GM18861 (cell line): ENCODE results near the gene VPS29.
"Not testable (repeated sequence)": the region's sequence is repeated elsewhere in the genome, so short reads cannot be mapped to it uniquely, and the experiment has no call there.

Source experiments
- ATAC-seq: cut with Tn5 transposase; IDR thresholded peaks from one replicate; pipeline ENCODE4 v1.9.1; 2021; ENCODE audit not compliant: unreplicated experiment

Gene VPS29

DNA sequence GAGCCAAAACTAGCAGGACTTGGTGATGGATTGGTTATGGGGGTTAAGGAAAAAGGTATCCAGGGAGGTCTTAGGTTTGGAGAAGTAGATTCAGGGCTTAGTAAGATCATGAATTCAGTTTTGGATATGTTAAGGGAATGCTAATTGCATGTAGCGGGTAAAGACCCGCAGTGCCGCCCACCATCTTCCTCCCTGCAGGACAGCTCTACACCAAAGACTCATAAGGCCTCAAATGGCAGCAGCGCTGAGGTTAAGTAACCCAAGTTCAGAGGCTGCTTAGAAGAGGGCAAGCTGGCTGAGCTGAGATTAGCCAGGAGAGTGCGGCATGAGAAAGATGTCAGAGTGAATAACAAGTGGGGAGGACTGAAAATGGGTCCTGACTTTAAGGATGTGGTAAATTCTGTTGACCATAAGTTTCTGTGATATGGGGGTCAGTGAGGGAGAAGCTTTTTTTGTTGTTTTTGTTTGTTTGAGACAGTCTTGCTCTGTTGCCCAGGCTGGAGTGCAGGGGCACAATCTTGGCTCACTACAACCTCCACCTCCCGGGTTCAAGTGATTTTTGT lies 26.4 kb upstream of the VPS29 start:
- no peak for ATAC-seq

DNA sequence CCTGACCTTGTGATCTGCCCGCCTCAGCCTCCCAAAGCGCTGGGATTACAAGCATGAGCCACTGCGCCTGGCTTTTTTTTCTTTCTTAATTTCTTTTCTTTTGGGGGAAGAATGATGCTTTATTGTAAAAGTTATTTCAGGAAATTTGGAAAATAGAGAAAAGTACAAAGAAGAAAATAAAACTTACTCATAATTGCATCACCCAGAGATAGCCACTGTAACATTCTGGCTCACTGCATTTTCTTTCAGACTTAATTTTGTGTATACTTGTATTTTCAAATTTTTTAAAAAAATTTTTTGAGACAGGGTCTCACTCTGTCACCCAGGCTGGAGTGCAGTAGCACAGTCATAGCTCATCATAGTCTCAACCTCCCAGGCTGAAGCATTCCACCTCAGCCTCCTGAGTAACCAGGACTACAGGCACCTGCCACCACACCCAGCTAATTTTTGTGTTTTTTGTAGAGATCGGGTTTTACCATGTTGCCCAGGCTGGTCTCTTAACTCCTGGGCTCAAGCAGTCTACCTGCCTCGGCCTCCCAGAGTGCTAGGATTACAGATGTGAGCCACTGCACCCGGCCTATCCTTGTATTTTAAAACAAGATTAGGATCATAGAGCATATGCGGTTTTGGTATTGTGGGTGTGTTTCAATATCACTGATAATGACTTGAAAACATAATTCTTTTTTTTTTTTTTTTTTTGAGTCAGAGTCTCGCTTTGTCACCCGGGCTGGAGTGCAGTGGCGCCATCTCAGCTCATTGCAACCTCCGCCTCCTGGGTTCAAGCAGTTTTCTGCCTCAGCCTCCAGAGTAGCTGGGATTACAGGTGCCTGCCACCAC lies 19.2 kb upstream of the VPS29 start:
- ATAC-seq: not testable (repeated sequence)

DNA sequence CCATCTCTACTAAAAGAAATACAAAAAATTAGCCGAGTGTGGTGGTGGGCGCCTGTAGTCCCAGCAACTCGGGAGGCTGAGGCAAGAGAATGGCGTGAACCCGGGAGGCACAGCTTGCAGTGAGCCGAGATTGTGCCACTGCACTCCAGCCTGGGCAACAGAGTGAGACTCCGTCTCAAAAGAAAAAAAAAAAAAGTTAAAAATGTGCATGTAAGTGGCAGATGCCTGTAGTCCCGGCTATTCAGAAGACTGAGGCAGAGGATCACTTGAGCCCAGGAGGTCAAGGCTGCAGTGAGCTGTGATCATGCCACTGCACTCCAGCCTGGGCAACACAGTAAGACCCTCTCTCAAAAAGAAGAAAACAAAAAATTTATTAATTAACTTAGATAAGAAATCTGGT lies 16.1 kb upstream of the VPS29 start:
- not testable (repeated sequence) for ATAC-seq

DNA sequence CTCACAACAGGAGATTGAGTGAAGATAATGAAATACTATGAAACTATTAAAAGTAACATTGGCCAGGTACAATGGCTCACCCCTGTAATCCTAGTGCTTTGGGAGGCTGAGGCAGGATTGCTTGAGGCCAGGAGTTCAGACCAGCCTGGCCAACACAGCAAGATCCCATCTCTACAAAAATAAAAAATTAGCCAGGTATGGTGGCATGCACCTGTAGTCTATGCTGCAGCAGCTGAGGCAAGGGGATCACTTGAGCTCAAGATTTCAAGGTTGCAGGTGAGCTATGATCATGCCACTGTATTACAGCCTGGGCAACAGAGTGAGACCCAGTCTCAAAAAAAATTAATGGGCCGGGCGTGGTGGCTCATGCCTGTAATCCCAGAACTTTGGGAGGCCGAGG lies 15.1 kb upstream of the VPS29 start:
- ATAC-seq: no peak

DNA sequence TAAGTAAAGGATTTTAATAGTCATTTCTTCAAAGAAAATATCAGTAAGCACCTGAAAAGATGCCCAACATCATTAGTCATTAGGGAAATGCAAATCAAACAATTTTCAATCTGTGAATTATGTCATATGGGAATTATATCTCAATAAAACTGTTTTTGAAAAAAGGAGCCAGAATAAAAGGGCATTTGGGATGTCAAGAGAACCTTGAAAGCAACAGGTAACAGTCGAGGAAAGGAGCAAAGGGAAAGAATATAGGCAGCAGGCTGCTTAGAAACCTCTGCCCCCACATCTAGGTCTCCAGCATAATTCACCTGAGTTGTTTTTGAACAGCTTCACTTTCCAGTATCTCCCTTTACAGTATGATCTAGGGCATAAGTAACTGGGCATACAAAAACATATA lies 12.5 kb upstream of the VPS29 start:
- ATAC-seq: no peak

DNA sequence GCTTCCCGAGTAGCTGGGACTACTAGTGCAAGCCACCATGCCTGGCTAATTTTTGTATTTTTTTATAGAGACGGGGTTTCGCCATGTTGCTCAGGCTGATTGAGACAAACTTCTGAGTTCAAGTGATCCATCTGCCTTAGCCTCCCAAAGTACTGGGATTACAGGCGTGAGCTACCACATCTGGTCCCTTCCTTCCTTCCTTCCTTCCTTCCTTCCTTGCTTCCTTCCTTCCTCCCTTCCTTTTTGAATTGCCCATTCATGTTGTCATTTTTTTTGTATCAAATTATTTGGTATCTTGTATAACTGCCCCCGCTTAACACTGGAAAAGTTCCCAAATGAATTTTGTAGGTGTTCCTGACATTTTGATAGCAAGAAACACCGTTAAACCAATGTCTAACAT lies 11.9 kb upstream of the VPS29 start:
- ATAC-seq: no peak

DNA sequence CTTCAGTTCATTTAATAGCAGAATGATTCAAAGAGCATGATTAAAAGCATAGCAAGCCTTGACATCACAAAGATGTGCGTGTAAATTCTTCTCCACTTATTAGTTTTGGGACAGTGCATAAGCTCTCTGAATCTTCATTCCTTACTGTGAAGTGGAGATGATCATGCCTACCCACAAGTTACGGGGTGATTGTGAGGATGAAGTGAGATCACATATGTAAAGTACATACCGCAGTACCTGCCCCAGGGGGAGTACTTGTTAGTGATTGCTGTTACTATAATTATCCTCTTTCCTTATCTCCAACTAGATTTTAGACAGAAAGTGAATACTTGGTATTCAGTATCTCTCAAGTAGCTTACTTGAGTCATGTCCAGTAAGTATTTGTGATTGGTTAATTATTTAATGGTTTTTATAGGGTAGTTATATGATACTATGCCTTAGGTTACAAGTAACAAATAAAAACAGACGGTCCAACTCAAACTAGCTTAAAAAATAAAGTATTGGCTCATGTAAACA lies 6.2 kb upstream of the VPS29 start:
- no peak for ATAC-seq

DNA sequence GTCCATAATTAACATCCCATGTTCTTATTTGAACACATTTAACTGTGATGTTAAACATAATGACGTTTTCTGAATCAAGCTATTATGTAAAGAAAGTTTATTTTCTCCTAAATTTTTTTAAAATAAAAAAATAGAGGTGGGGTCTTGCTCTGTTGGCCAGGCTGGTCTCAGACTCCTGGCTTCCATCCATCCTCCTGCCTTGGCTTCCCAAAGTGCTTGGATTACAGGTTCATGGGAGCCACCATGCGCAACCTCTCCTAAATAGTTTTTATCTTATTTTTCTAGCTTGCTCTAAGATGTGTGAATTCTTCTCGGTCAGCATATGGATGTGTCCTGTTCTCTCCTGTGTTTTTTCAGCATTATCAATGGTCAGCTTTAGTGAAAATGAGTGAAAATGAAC lies 3.4 kb upstream of the VPS29 start:
- no peak for ATAC-seq

DNA sequence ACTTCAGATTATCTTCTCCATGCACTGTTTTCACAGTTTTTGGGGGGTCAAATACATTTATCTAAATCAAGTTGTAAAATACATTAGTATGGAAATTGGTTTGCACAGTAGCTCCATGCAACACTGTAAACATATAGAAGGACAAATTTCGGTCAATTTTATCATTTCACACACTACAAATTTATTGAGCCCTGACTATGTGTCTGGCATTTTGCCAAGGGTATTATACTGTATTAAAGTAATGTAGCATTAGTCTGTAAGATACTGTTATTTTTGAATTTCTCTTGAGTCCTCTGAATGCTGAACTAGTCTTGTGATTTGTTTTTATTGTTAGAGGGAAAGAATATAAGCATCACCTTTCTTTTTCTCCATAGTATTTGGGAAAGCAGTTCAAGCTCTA lies 1.5 kb upstream of the VPS29 start:
- no peak for ATAC-seq

DNA sequence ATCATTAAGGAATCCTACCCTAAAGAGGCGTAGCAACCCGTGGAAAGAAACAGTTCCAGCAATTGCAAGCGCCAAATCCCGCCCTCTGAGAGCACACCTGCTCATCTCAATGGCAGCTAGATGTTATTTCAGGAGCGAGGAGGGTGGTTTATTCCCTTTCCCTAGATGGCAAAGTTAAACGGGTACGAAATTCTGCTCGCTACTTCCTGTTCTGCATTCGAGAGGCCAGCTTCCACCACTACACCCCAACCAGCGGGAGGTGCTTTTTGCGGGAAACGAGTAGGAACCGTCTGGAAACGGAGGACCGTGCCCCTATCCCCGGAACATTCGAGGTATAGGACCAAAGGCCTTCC lies 536 bp downstream of the VPS29 start:
- peak; percentile 7 for ATAC-seq

DNA sequence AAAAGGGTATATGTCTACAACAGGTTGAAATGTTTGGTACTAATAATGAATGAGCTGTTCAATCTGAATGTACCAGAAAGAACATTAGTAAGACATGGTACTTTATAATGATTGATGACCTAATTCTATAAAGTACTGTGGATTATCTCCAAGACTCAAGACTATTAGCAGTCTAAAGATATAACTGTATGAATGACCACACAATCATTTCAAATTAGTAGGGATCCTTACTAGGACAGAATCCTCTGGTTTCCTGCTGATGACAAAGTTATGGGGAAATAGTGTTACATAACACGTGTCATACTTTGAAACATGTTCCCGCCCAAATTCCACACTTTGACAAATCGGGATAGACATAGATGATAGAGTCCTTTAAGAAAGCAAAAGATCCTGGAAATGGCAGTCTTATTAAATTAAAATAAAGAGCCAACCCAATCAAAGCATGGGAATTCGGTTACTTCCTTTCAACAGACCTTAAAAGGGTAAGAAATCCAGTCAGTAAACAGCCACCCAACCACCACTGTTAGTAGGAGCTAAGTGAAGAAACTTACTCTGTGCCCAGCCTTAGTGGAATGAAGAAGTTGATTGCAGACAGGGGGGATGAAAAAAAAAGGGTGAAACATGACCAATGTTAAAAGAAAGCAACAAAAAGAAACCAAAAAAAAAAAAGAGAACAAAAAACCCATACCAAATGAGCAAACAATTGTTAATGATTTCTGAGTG lies 2.8 kb downstream of the VPS29 start:
- ATAC-seq: no peak

DNA sequence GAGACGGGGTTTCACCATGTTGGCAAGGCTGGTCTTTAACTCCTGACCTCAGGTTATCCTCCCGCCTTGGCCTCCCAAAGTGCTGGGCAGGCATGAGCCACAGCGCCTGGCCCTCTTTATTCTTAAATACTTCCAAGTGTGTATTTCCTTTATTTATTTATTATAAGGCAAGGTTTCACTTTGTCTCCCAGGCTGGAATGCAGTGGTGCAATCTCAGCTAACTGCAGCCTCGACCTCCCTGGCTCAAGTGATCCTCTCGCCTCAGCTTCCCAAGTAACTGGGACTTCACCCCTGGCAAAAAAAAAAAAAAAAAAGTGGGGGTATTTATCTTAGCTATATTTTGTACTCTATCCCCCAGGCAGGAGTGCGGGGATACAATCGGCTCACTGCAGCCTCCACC lies 26.5 kb downstream of the VPS29 start:
- ATAC-seq: no peak

DNA sequence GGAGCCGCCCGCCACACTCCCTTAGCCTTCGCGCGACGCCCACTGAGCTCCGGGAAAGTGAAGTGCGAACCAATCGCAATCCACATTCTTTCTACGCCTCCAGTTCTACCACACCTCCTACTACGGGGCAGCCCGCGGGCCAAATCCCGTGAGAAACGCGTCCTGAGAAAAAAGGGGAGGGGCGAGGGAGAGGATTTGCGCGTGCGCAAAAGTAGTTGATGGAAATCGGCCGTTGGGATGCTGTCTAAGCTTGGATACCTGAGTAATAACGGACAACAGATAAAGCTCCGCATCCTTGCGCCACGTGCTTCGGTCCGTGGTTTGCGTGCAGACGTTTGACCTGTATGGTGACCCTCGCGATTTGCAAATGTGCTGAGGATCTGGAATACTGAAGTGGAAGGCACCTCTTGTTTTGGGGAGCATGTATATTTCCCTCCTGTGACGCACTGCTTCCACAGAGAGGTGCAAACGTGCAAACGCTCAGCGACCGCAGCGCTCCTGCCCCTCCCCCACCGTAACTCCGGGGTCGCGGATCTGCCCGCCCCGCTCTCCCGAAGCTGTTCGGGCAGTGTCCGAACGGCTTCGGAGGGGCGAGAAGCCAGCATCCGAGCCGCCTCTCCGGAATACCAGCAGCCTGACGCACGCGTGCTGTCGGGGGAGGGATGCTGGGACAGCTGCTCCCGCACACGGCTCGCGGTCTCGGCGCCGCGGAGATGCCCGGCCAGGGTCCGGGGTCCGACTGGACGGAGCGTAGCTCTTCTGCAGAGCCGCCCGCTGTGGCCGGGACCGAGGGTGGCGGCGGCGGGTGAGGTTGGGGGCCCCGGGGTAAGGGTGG lies 33.5 kb downstream of the VPS29 start, which contains the start of the genes FAM216A and GPN3:
FAM216A (plus strand) TSS at position 632 of the 835 bp plus-strand sequence; CDS start at position 663, 31 bp downstream.
GPN3 (minus strand) TSS at position 44 of the 835 bp plus-strand sequence. CDS start 54 bp downstream, outside the sequence.
- ATAC-seq: peak; percentile 72

DNA sequence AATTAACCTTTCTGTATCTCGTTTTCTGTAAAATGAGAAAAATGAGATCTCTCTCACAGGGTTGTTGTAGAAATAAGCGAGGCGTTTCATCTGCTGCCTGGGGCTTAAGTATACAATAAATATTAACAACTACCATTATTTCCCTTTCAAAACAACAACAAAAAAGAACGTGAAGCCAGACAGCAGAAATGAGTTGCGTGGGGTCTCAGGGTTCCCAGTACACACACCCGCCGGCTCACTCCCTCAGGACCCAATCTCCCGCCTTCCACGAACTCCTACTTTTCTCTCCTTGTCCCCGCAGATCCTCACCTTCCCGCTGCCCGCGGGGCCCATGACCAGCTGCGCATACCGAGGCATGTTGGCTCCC lies 34.1 kb downstream of the VPS29 start:
- no peak for ATAC-seq

DNA sequence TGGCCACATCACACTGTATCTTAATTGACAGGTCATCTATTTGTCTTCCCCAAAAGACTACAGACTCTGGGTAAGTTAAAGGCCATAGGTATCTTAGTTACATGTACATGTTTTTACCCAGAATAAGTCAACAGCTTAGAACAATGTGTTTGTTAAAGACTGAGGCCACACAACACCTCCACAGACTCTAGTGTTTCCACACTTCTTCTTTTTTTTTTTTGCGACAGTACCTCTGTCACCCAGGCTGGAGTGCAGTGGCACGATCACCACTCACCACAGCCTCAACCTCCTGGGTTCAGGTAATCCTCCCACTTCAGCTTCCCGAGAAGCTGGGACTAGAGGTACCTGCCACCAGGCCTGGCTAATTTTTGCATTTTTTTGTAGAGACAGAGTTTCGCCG lies 35.1 kb downstream of the VPS29 start:
- ATAC-seq: no peak

DNA sequence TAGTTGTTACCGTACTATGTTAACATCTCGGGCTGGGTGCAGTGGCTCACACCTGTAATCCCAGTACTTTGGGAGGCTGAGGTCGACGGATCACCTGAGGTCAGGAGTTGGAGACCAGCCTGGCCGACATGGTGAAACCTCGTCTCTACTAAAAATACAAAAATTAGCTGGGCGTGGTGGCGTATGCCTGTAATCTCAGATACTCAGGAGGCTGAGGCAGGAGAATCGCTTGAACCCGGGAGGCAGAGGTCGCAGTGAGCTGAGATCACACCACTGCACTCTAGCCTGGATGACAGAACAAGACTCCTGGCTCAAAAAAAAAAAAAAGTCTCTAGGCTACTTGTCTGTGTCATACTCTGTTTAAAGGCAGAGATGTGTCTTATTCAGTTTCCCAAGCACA lies 36.1 kb downstream of the VPS29 start:
- not testable (repeated sequence) for ATAC-seq

DNA sequence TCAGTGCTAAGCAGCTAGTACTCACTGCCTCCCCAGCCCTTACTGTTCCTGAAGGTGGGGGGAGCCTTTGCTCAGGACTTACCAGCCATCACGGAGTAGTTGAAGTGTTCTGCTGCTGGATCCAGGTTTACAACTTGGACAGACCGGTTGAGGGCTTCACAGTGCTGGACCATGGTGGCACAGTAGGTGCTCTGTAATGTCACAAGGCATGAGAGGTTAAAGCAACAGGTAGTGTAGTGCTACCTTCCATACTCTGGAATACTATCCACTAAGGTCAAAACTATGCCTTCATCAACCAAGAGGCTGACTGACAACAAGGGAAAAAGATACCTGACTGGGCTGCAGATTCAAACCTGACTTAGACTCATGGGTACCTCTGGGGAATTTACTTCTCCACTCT lies 36.9 kb downstream of the VPS29 start:
- ATAC-seq: no peak

DNA sequence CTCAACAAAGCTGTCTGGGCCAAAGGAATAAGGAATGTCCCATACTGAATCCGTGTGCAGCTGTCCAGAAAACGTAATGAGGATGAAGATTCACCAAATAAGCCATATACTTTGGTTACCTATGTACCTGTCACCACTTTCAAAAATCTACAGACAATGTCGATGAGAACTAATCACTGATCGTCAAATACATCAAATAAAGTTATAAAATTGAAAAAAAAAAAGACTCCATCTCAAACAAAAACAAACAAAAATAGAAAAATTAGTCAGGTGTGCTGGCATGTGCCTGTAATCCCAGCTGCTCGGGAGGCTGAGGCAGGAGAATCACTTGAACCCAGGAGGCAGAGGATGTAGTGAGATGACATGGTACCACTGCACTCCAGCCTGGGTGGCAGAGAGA lies 40.7 kb downstream of the VPS29 start:
- ATAC-seq: not testable (repeated sequence)

DNA sequence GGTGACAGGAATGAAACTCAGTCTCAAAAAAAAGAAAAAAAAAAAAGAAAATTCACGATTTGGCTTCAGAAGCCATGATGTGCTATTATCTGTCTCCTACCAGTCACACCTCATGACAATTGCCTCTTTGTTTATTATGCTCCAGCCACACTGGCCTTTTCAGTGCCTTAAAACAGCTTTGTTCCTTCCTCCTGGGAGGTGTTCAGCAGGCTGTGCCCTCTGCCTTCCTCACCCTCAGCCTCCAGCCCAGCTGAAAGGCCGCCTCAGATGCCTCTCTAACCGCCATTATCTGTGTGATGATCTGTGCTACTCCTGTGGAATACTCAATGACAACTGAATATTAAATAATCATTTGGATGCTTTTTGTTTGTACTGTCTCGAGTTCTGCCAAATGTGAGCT lies 43.2 kb downstream of the VPS29 start:
- no peak for ATAC-seq

DNA sequence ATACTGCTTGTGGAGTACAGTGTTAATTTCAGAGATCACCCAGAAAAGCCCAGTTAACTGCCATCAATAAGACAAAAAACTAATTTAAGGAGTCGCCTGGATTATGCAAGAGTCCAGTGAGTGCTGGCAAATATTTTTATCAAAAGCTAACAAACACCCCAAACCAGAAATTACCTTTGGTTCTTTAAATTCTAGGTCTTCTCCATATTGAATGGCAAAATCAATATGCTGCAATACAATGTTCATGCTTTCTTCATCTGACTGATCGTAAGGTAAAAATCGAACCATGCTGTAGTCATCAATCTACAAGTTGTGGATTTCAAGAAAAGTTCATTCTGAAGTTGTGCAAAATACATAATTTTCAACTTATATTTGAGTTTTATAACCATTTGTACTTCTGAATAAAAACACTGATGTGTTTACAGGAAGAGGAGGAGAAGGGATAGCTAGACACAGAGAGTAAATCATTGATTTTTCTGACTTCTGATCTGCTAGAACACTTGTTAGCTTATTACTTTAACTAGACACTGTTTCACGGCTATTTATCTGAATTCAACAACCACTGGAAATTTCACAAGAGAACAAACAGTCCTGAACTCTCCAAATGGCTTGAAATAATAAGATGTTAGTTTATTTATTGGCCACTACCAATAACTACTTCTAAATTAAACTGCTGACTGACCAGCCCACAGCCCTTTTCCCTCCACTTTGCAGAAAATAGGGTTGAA lies 48.2 kb downstream of the VPS29 start:
- ATAC-seq: no peak
